A673 (cell line): ENCODE data around the gene NEDD4L. TPM values are rescaled to one million over a fixed set of nuclear protein-coding genes. Genes with fewer than 3 reads are reported as not detected.

Experiments used
- BruUV-seq: library from RNA; stranded (reverse); fragments of 400-500 nt; replicated peaks from 2 replicates; lab custom pipeline; 2021; lab: Mats Ljungman, UMichigan
- CTCF ChIA-PET: fragments of 300-600 bp; sonication (Branson Sonifier 250); formaldehyde crosslinking; loops from one replicate; lab custom pipeline; 2022; ENCODE audit warnings: antibody characterized with exemption; lab: Charles Lee
- POLR2A ChIA-PET: fragments of 300-600 bp; sonication (Branson Sonifier 250); formaldehyde crosslinking; loops from one replicate; lab custom pipeline; 2022; ENCODE audit warnings: antibody characterized with exemption; ENCODE audit not compliant: low non-redundant PET; lab: Charles Lee
- DNase-seq: peaks from one replicate; pipeline ENCODE4 v3.0.0-alpha.2; 2015; ENCODE audit warnings: low spot score
- H3K27ac ChIP-seq: fragments of 200-600 bp; sonication (generic); 2 replicates; pipeline ENCODE4 v1.5.1; 2016; ENCODE audit warnings: mixed run types, low read depth, mild to moderate bottlenecking, mixed read lengths, antibody characterized with exemption, low read length; ENCODE audit not compliant: poor library complexity, severe bottlenecking
- H3K27me3 ChIP-seq: fragments of 200-600 bp; sonication (generic); replicated peaks from 2 replicates; pipeline ENCODE4 v1.6.1; 2017; ENCODE audit warnings: mixed run types, low read depth, mild to moderate bottlenecking, mixed read lengths, antibody characterized with exemption, low read length; ENCODE audit not compliant: insufficient read depth, poor library complexity
- H3K36me3 ChIP-seq: fragments of 200-600 bp; sonication (generic); 2 replicates; pipeline ENCODE4 v1.6.1; 2016; ENCODE audit warnings: mixed run types, mild to moderate bottlenecking, mixed read lengths, antibody characterized with exemption, low read length; ENCODE audit not compliant: insufficient read depth, poor library complexity, severe bottlenecking
- H3K4me1 ChIP-seq: fragments of 200-600 bp; sonication (generic); 2 replicates; pipeline ENCODE4 v1.6.1; 2017; ENCODE audit warnings: mixed run types, mild to moderate bottlenecking, mixed read lengths, antibody characterized with exemption, low read length; ENCODE audit not compliant: insufficient read depth, poor library complexity, severe bottlenecking
- H3K4me3 ChIP-seq: fragments of 200-600 bp; sonication (generic); 2 replicates; pipeline ENCODE4 v1.5.1; 2016; ENCODE audit warnings: low read depth, mixed run types, mild to moderate bottlenecking, mixed read lengths, low read length; ENCODE audit not compliant: poor library complexity, severe bottlenecking
- H3K9me3 ChIP-seq: fragments of 200-600 bp; sonication (generic); 2 replicates; pipeline ENCODE4 v1.6.1; 2016; ENCODE audit warnings: mixed run types, low read depth, mild to moderate bottlenecking, mixed read lengths, antibody characterized with exemption, low read length; ENCODE audit not compliant: poor library complexity, severe bottlenecking
- EZH2 ChIP-seq: fragments of 200-600 bp; sonication (generic); IDR thresholded peaks from 2 replicates; pipeline ENCODE4 v1.6.1; 2017; ENCODE audit warnings: borderline replicate concordance, low read depth, mild to moderate bottlenecking, mixed read lengths, antibody characterized with exemption, low read length; ENCODE audit not compliant: poor library complexity, severe bottlenecking
- intact Hi-C: fragments of 100-400 bp; cut with micrococcal nuclease; formaldehyde crosslinking; loops from one replicate; pipeline ENCODE4 v1.10.0; 2022; ENCODE audit not compliant: unreplicated experiment
- total RNA-seq: library from RNA; stranded (reverse); gene quantifications from 2 replicates; pipeline ENCODE4 v1.2.3, GENCODE V29; 2021
- TF ChIP-seq, protein P1 (sequence below): fragments of 300-800, 200-600 bp; sonication (generic); conservative IDR thresholded peaks from 2 replicates; pipeline ENCODE4 v1.5.1; 2017; ENCODE audit warnings: low read depth, mild to moderate bottlenecking, antibody characterized with exemption, low read length, moderate library complexity, mixed read lengths

NEDD4L gene
- total RNA-seq, 1 experiment from 2014 or later: 15.3 TPM

DNA sequence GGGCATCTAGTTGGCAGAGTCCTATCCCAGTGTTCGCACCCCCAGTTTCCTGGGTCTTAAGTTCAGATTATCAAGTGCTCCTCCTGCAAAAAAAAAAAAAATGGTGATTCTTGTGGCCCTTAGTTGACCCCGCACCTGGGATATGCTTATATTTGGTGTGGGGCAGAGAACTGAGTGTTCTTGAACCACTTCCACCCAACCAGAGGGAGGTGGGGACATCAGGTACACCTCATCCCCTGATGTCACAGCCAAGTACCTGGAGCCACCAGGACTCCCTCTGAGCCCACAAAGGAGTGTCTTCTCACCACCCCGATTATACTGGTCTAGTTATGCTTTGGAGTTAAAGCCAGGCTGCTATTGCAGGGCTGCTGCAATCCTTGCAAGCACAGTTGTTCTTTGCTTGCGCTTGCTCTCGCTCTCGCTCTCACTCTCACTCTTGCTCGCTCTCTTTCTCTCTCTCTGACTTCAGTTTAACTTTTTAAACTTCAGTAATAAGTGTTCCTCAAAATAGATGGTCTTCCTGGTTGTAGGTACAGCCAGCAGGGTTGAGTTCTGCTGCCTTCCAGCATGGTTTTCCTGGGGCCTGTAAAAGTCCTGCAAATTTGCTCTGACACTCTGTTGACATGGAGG is 265.7 kb downstream of the NEDD4L start:
- H3K27me3 ChIP-seq: no peaks in the 10 kb centered on the region
- H3K27ac ChIP-seq: no peak overlapping the region
- no peak overlapping the region for H3K4me3 ChIP-seq
- no peak for TF ChIP-seq EZH2
- TF ChIP-seq, protein P1, sequence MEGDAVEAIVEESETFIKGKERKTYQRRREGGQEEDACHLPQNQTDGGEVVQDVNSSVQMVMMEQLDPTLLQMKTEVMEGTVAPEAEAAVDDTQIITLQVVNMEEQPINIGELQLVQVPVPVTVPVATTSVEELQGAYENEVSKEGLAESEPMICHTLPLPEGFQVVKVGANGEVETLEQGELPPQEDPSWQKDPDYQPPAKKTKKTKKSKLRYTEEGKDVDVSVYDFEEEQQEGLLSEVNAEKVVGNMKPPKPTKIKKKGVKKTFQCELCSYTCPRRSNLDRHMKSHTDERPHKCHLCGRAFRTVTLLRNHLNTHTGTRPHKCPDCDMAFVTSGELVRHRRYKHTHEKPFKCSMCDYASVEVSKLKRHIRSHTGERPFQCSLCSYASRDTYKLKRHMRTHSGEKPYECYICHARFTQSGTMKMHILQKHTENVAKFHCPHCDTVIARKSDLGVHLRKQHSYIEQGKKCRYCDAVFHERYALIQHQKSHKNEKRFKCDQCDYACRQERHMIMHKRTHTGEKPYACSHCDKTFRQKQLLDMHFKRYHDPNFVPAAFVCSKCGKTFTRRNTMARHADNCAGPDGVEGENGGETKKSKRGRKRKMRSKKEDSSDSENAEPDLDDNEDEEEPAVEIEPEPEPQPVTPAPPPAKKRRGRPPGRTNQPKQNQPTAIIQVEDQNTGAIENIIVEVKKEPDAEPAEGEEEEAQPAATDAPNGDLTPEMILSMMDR: no peak
- H3K9me3 ChIP-seq: peaks cover 6% of the 10 kb centered on the region
- intact Hi-C loops: no loop called here
- BruUV-seq: no TSS peak
- DNase-seq: no peak
- CTCF ChIA-PET: no interaction called here
- no peaks in the 10 kb centered on the region for H3K4me1 ChIP-seq
- no peaks in the 10 kb centered on the region for H3K36me3 ChIP-seq
- POLR2A ChIA-PET: no interaction called here

GRCh38 chr18:58310517-58310916 is 266.5 kb downstream of the NEDD4L start:
- intact Hi-C loops: no loop called here
- Histone ChIP-seq H3K36me3 (no peaks in the 10 kb centered on the region), H3K4me3 (no peak overlapping the region), H3K4me1 (no peaks in the 10 kb centered on the region), H3K27me3 (no peaks in the 10 kb centered on the region), H3K27ac (no peak overlapping the region), H3K9me3 (peaks cover 6% of the 10 kb centered on the region)
- POLR2A ChIA-PET: no interaction called here
- TF ChIP-seq, protein P1: no peak
- TF ChIP-seq EZH2: no peak
- BruUV-seq: no TSS peak
- no peak for DNase-seq
- CTCF ChIA-PET: no interaction called here

- intact Hi-C loops: no loop called here
- BruUV-seq: no TSS peak
- Histone ChIP-seq H3K4me1 (no peaks in the 10 kb centered on the region), H3K36me3 (no peaks in the 10 kb centered on the region), H3K9me3 (no peaks in the 10 kb centered on the region), H3K27ac (no peak overlapping the region), H3K4me3 (no peak overlapping the region), H3K27me3 (no peaks in the 10 kb centered on the region)
- ChIA-PET POLR2A (no interaction called here), CTCF (no interaction called here)
- no peak for DNase-seq
- TF ChIP-seq, protein P1: no peak
- no peak for TF ChIP-seq EZH2
These were observed 267.4 kb downstream of the NEDD4L start for GRCh38 chr18:58311390-58311789.
